DOHH2 (cell line): ENCODE measurements around the gene KIF20B.
A peak's percentile ranks its signal among the peaks of the same experiment; 100 is the strongest.

Source experiments
- H3F3A ChIP-seq: fragments of 200-600 bp; sonication (generic), shearing (Covaris generic); 2 replicates; pipeline ENCODE4 v1.6.0; 2016; ENCODE audit warnings: antibody characterized with exemption, mild to moderate bottlenecking; ENCODE audit not compliant: control insufficient read depth, insufficient read depth
- H3K27ac ChIP-seq: fragments of 200-600 bp; sonication (generic); 2 replicates; pipeline ENCODE4 v1.5.1; 2014; ENCODE audit warnings: low read depth, mild to moderate bottlenecking, low read length, moderate library complexity
- H3K27me3 ChIP-seq: fragments of 200-600 bp; sonication (generic); 2 replicates; pipeline ENCODE4 v1.6.1; 2014; ENCODE audit warnings: mild to moderate bottlenecking, low read length, mixed read lengths; ENCODE audit not compliant: control insufficient read depth
- H3K36me3 ChIP-seq: fragments of 200-600 bp; sonication (generic); 2 replicates; pipeline ENCODE4 v1.6.1; 2014; ENCODE audit warnings: mild to moderate bottlenecking, low read length, moderate library complexity, mixed read lengths; ENCODE audit not compliant: control insufficient read depth
- H3K4me1 ChIP-seq: fragments of 200-600 bp; sonication (generic); 2 replicates; pipeline ENCODE4 v1.6.1; 2014; ENCODE audit warnings: mild to moderate bottlenecking, low read length, mixed read lengths; ENCODE audit not compliant: control insufficient read depth
- H3K4me2 ChIP-seq: fragments of 200-600 bp; sonication (generic); 2 replicates; pipeline ENCODE4 v1.6.0; 2014; ENCODE audit warnings: mild to moderate bottlenecking, low read length, moderate library complexity
- H3K4me3 ChIP-seq: fragments of 200-600 bp; sonication (generic); 2 replicates; pipeline ENCODE4 v1.5.1; 2014; ENCODE audit warnings: mild to moderate bottlenecking, low read length, mixed read lengths
- H3K79me2 ChIP-seq: fragments of 200-600 bp; sonication (generic); 2 replicates; pipeline ENCODE4 v1.6.1; 2014; ENCODE audit warnings: mild to moderate bottlenecking, low read length, mixed read lengths; ENCODE audit not compliant: control insufficient read depth
- H3K9me2 ChIP-seq: fragments of 200-600 bp; sonication (generic); replicated peaks from 2 replicates; pipeline ENCODE4 v1.6.1; 2014; ENCODE audit warnings: mild to moderate bottlenecking, low read length, mixed read lengths; ENCODE audit not compliant: control insufficient read depth
- H3K9me3 ChIP-seq: fragments of 200-600 bp; sonication (generic); 2 replicates; pipeline ENCODE4 v1.6.1; 2014; ENCODE audit warnings: antibody characterized with exemption, low read length, mixed read lengths; ENCODE audit not compliant: control insufficient read depth, insufficient read depth
- H4K20me1 ChIP-seq: fragments of 200-600 bp; sonication (generic); 2 replicates; pipeline ENCODE4 v1.6.0; 2014; ENCODE audit warnings: low read depth, mild to moderate bottlenecking, antibody characterized with exemption, low read length, moderate library complexity; ENCODE audit not compliant: control insufficient read depth, insufficient read depth
- EZH2phosphoT487 ChIP-seq: fragments of 200-600 bp; sonication (generic); IDR thresholded peaks from 2 replicates; pipeline ENCODE4 v1.6.1; 2017; ENCODE audit warnings: borderline replicate concordance, mild to moderate bottlenecking, antibody characterized with exemption, low read length, moderate library complexity, mixed read lengths
- TF ChIP-seq, protein P1 (sequence below): fragments of 200-600 bp; sonication (generic); IDR thresholded peaks from one replicate; pipeline ENCODE4 v1.5.1; 2014; ENCODE audit warnings: antibody characterized with exemption, mild to moderate bottlenecking, low read depth, low read length; ENCODE audit not compliant: poor library complexity, severe bottlenecking

The KIF20B gene

DNA sequence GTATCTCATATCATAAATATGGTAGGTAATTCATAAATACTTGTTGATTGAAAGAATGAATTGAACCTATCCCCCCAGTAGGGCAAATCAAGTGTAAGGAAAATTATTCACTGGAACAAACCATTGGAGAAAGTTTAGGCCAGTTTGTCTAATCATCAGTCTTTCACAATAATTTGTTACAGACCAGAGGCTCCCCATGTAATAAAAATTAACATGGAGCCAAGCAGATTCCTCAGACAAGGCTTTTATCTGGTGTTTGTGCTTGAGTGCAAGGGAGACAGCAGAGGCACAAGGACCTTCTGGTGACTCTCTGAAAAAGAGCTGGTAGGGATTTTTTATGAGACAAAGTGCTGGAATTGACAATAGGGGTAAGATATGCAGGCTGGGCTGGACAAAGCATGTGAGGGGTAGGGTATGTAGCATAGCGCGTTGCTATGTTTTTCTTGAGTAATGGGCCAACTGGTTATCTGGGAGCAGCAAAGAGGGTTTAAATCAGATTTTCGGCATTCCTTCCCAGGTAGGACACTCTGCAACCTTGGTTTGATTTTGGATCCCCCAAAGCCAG, 48.5 kb upstream of the KIF20B start:
- no peaks in the 10 kb centered on the region for H4K20me1 ChIP-seq
- TF ChIP-seq, protein P1, sequence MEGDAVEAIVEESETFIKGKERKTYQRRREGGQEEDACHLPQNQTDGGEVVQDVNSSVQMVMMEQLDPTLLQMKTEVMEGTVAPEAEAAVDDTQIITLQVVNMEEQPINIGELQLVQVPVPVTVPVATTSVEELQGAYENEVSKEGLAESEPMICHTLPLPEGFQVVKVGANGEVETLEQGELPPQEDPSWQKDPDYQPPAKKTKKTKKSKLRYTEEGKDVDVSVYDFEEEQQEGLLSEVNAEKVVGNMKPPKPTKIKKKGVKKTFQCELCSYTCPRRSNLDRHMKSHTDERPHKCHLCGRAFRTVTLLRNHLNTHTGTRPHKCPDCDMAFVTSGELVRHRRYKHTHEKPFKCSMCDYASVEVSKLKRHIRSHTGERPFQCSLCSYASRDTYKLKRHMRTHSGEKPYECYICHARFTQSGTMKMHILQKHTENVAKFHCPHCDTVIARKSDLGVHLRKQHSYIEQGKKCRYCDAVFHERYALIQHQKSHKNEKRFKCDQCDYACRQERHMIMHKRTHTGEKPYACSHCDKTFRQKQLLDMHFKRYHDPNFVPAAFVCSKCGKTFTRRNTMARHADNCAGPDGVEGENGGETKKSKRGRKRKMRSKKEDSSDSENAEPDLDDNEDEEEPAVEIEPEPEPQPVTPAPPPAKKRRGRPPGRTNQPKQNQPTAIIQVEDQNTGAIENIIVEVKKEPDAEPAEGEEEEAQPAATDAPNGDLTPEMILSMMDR, result no peak
- peak overlapping the region; percentile 62 for H3K4me2 ChIP-seq
- H3K27me3 ChIP-seq, result no peaks in the 10 kb centered on the region
- H3F3A ChIP-seq, result 0 out of 2 replicates have a peak, but pooled peaks cover 2% of the 10 kb centered on the region
- H3K9me2 ChIP-seq, result no peaks in the 10 kb centered on the region
- H3K4me1 ChIP-seq, result peaks cover 53% of the 10 kb centered on the region
- H3K79me2 ChIP-seq, result no peaks in the 10 kb centered on the region
- H3K36me3 ChIP-seq, result peaks cover 5% of the 10 kb centered on the region; the same call in 1 of the 2 replicates
- peaks cover 8% of the 10 kb centered on the region; the same call in 1 of the 2 replicates for H3K9me3 ChIP-seq
- peak overlapping the region; percentile 45 for H3K4me3 ChIP-seq
- H3K27ac ChIP-seq, result peak overlapping the region; percentile 50

DNA sequence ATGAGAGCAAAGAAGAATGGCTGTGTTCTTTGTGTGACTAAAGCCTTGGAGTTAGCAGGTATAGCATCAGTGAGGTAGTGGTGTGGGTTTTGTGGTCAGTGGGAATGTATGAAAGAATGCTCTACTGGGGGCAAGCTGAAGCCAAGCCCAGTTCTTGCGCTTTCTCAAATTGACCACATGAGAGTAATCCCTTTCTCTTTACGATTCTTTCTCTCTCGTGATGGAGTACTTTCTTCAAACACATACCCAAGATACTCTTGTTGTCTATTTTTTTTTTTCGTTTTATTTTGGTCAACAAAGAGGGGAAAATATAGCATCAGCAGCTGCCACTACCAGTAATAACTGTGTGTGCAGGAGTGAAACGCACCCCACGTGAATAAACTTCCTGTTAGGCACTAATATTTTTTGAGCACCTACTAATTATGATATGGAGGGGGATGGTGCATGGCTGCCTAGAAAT, 48.0 kb upstream of the KIF20B start:
- Histone ChIP-seq H3K27ac (peak overlapping the region; percentile 50), H3K36me3 (peaks cover 5% of the 10 kb centered on the region; the same call in 1 of the 2 replicates), H3F3A (0 out of 2 replicates have a peak, but pooled peaks cover 2% of the 10 kb centered on the region), H3K9me2 (no peaks in the 10 kb centered on the region), H3K4me3 (peak overlapping the region; percentile 45), H3K27me3 (no peaks in the 10 kb centered on the region), H3K4me1 (peaks cover 53% of the 10 kb centered on the region), H3K9me3 (peaks cover 8% of the 10 kb centered on the region; the same call in 1 of the 2 replicates), H4K20me1 (no peaks in the 10 kb centered on the region), H3K79me2 (no peaks in the 10 kb centered on the region), H3K4me2 (peak overlapping the region; percentile 62)
- TF ChIP-seq EZH2phosphoT487, result no peak
- TF ChIP-seq, protein P1, result no peak

DNA sequence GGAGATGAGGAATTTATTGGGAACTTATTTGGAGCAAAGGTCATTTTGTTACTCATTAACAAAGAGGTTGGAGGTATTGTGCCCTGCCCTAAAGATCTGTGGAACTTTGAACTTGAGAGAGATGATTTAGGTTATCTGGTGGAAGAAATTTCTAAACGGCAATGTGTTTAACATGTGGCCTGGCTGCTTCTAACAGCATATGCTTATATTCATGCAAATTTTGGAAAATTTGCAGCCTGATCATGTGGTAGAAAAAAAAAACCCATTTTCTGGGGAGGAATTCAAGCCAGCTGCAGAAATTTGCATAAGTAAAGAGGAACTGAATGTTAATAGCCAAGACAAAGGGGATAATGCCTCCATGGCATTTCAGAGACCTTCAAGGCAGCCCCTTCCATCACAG, 45.7 kb upstream of the KIF20B start:
- H3K4me1 ChIP-seq, result peaks cover 53% of the 10 kb centered on the region
- no peak overlapping the region for H3K4me3 ChIP-seq
- no peaks in the 10 kb centered on the region for H3K27me3 ChIP-seq
- H3K27ac ChIP-seq, result no peak overlapping the region
- peak overlapping the region; percentile 24; the same call in 1 of the 2 replicates for H3K4me2 ChIP-seq
- TF ChIP-seq, protein P1, result no peak
- TF ChIP-seq EZH2phosphoT487, result no peak
- peaks cover 5% of the 10 kb centered on the region; the same call in 1 of the 2 replicates for H3K36me3 ChIP-seq
- H3K79me2 ChIP-seq, result no peaks in the 10 kb centered on the region
- 0 out of 2 replicates have a peak, but pooled peaks cover 2% of the 10 kb centered on the region for H3F3A ChIP-seq
- no peaks in the 10 kb centered on the region for H3K9me2 ChIP-seq
- no peaks in the 10 kb centered on the region for H4K20me1 ChIP-seq
- peaks cover 8% of the 10 kb centered on the region; the same call in 1 of the 2 replicates for H3K9me3 ChIP-seq
